KMS-11 (cell line): ENCODE results near the gene TACC3.
A peak's percentile ranks its signal among the peaks of the same experiment; 100 is the strongest.

Experiments
- H2AFZ ChIP-seq: fragments of 200-600 bp; sonication (generic); 2 replicates; pipeline ENCODE4 v1.6.1; 2016; ENCODE audit warnings: antibody characterized with exemption, mixed run types, low read depth
- H3K27ac ChIP-seq: fragments of 200-600 bp; sonication (generic); 2 replicates; pipeline ENCODE4 v1.6.1; 2016; ENCODE audit warnings: mild to moderate bottlenecking, mixed run types
- H3K27me3 ChIP-seq: fragments of 200-600 bp; sonication (generic); 2 replicates; pipeline ENCODE4 v1.6.1; 2017; ENCODE audit warnings: mild to moderate bottlenecking, low read depth, mixed run types, moderate library complexity; ENCODE audit not compliant: insufficient read depth
- H3K36me3 ChIP-seq: fragments of 200-600 bp; sonication (generic); 2 replicates; pipeline ENCODE4 v1.6.1; 2017; ENCODE audit warnings: mild to moderate bottlenecking, mixed run types; ENCODE audit not compliant: insufficient read depth
- H3K4me1 ChIP-seq: fragments of 200-600 bp; sonication (generic); 2 replicates; pipeline ENCODE4 v1.6.1; 2016; ENCODE audit warnings: mild to moderate bottlenecking, low read depth, mixed run types; ENCODE audit not compliant: poor library complexity, severe bottlenecking
- H3K4me2 ChIP-seq: fragments of 200-600 bp; sonication (generic); 2 replicates; pipeline ENCODE4 v1.7.0; 2016; ENCODE audit warnings: mild to moderate bottlenecking, mixed run types
- H3K4me3 ChIP-seq: fragments of 200-600 bp; sonication (generic); IDR thresholded peaks from 2 replicates; pipeline ENCODE4 v1.6.1; 2017; ENCODE audit warnings: low read depth, low read length, mixed read lengths; ENCODE audit not compliant: insufficient read depth
- H3K79me2 ChIP-seq: fragments of 200-600 bp; sonication (generic); 2 replicates; pipeline ENCODE4 v1.6.1; 2016; ENCODE audit warnings: low read depth, mixed run types; ENCODE audit not compliant: insufficient read depth
- H3K9ac ChIP-seq: fragments of 200-600 bp; sonication (generic); 2 replicates; pipeline ENCODE4 v1.6.1; 2016; ENCODE audit warnings: mild to moderate bottlenecking, mixed run types
- H4K20me1 ChIP-seq: fragments of 200-600 bp; sonication (generic); 2 replicates; pipeline ENCODE4 v1.6.1; 2016; ENCODE audit warnings: mild to moderate bottlenecking, mixed run types; ENCODE audit not compliant: insufficient read depth
- CTCF ChIP-seq: fragments of 200-600 bp; sonication (generic); conservative IDR thresholded peaks from 2 replicates; pipeline ENCODE4 v1.6.1; 2017; ENCODE audit warnings: low read depth, mild to moderate bottlenecking, antibody characterized with exemption, low read length, moderate library complexity, mixed read lengths

TACC3 gene

GRCh38 chr4:1792158-1792831 lies 71.0 kb downstream of the TACC3 start:
- TF ChIP-seq CTCF = no peak
- H3K27ac ChIP-seq = no peak overlapping the region
- no peak overlapping the region for H3K9ac ChIP-seq
- peaks cover 3% of the 10 kb centered on the region for H3K27me3 ChIP-seq
- no peaks in the 10 kb centered on the region for H4K20me1 ChIP-seq
- H3K4me1 ChIP-seq = peaks cover 9% of the 10 kb centered on the region
- H3K4me2 ChIP-seq = no peak overlapping the region
- H2AFZ ChIP-seq = no peak overlapping the region
- peaks cover 20% of the 10 kb centered on the region; the same call in 1 of the 2 replicates for H3K79me2 ChIP-seq
- no peak overlapping the region for H3K4me3 ChIP-seq
- H3K36me3 ChIP-seq = peaks cover 1% of the 10 kb centered on the region; the same call in 1 of the 2 replicates

- Histone ChIP-seq H3K27ac (peak within 1 kb of the TSS; percentile 98), H4K20me1 (no peaks in the 10 kb centered on the region), H3K9ac (peak within 1 kb of the TSS; percentile 96), H3K4me3 (no peak within 1 kb of the TSS), H3K4me2 (no peak within 1 kb of the TSS; the same call in 1 of the 2 replicates), H3K79me2 (peaks cover 26% of the 10 kb centered on the region; the same call in 1 of the 2 replicates), H3K27me3 (peaks cover 3% of the 10 kb centered on the region), H2AFZ (no peak within 1 kb of the TSS), H3K36me3 (peaks cover 3% of the 10 kb centered on the region; the same call in 1 of the 2 replicates), H3K4me1 (peaks cover 9% of the 10 kb centered on the region)
- TF ChIP-seq CTCF = no peak
Observed at GRCh38 chr4:1792832-1793495, 71.6 kb downstream of the TACC3 start, which contains the start of gene FGFR3. TSS of gene FGFR3 (plus strand) at chr4:1793293. CDS start at chr4:1793935, 642 bp downstream.

- H2AFZ ChIP-seq = no peak overlapping the region
- H3K4me1 ChIP-seq = peaks cover 9% of the 10 kb centered on the region
- H3K4me2 ChIP-seq = no peak overlapping the region
- H3K9ac ChIP-seq = peak overlapping the region; percentile 51; the same call in 1 of the 2 replicates
- peaks cover 3% of the 10 kb centered on the region; the same call in 1 of the 2 replicates for H3K36me3 ChIP-seq
- TF ChIP-seq CTCF = no peak
- peaks cover 26% of the 10 kb centered on the region; the same call in 1 of the 2 replicates for H3K79me2 ChIP-seq
- peak overlapping the region; percentile 62 for H3K27ac ChIP-seq
- H3K4me3 ChIP-seq = no peak overlapping the region
- H3K27me3 ChIP-seq = peaks cover 3% of the 10 kb centered on the region
- no peaks in the 10 kb centered on the region for H4K20me1 ChIP-seq
Observed at GRCh38 chr4:1793496-1793840, 72.1 kb downstream of the TACC3 start.

DNA sequence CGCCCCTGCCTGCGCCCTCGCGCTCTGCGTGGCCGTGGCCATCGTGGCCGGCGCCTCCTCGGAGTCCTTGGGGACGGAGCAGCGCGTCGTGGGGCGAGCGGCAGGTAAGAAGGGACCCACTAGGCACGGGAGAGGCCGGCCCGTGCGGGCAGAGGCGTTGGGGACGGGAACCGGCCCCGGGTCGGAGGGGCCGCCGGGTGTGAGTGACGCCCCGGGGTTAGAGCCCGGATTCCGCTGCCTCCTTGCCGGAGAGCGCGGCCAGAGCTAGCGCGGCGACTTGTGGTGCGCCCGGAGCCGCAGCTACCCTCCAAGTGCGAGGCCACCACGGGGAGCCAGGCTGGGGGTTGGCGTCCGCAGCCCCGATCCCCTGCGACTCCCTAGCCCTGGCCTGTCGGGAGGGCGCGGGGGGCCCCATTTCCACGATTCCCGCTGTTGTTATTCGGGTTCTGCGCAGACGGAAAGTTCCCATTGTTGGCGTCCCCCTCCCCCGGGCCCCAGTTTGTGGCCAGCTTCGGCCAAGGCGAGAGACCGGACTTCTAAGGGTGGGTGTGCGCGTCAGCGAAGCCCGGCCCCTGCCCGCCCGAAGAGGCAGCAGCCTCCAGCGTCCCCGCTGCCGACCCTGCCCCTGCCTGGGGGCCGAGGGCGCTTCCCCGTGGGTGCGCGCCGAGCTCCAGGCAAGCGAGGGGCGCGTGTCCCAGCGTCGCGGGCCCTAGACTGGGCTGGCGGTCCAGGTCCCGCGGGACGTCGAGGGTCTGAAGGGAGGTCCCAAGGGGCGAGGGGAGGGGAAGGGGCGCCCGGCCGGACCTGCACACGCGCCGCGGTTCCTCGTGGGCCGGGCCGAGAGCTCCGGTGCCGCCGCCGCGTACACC lies 72.9 kb downstream of the TACC3 start:
- peak overlapping the region; percentile 98 for H3K27ac ChIP-seq
- peaks cover 3% of the 10 kb centered on the region; the same call in 1 of the 2 replicates for H3K36me3 ChIP-seq
- no peak overlapping the region for H3K4me3 ChIP-seq
- peaks cover 6% of the 10 kb centered on the region for H3K27me3 ChIP-seq
- no peak overlapping the region; the same call in 1 of the 2 replicates for H3K4me2 ChIP-seq
- H3K79me2 ChIP-seq = peaks cover 26% of the 10 kb centered on the region; the same call in 1 of the 2 replicates
- no peaks in the 10 kb centered on the region for H4K20me1 ChIP-seq
- no peak overlapping the region for H2AFZ ChIP-seq
- peak overlapping the region; percentile 96 for H3K9ac ChIP-seq
- no peak for TF ChIP-seq CTCF
- H3K4me1 ChIP-seq = peaks cover 9% of the 10 kb centered on the region
